ENCODE measurements around the gene PFKP.
"Not testable (repeated sequence)": the region's sequence is repeated elsewhere in the genome, so short reads cannot be mapped to it uniquely, and the experiment has no call there.

Gene PFKP

GRCh38 chr10:3162533-3162932 is 95.2 kb downstream of the PFKP start:
- in situ Hi-C loops (cut with HindIII; ENCODE audit: low pct_unique_long_range_greater_than_20kb, low sequenced_read_pairs) = no loop called here
- TF ChIP-seq JUND (IDR thresholded peaks at IDR 0.05; ENCODE audit: low read depth) = no peak
- DNase-seq (ENCODE audit: low read depth in 1 of 2, low spot score in 1 of 2) = no peak

GRCh38 chr10:3163879-3164278 is 96.5 kb downstream of the PFKP start:
- in situ Hi-C loops (cut with HindIII; ENCODE audit: low pct_unique_long_range_greater_than_20kb, low sequenced_read_pairs) = no loop called here
- TF ChIP-seq JUND (IDR thresholded peaks at IDR 0.05; ENCODE audit: low read depth) = no peak

GRCh38 chr10:3165196-3165595 is 97.8 kb downstream of the PFKP start:
- TF ChIP-seq JUND (IDR thresholded peaks at IDR 0.05; ENCODE audit: low read depth) = no peak
- DNase-seq (ENCODE audit: low read depth in 1 of 2, low spot score in 1 of 2) = no peak
- in situ Hi-C loops (cut with HindIII; ENCODE audit: low pct_unique_long_range_greater_than_20kb, low sequenced_read_pairs) = no loop called here

More at GRCh38 chr10:3163879-3164278, 96.5 kb downstream of the PFKP start:
- no peak for DNase-seq (ENCODE audit: low read depth in 1 of 2, low spot score in 1 of 2)

- TF ChIP-seq JUND (IDR thresholded peaks at IDR 0.05; ENCODE audit: low read depth) = no peak
- no peak for DNase-seq (ENCODE audit: low read depth in 1 of 2, low spot score in 1 of 2)
- in situ Hi-C loops (cut with HindIII; ENCODE audit: low pct_unique_long_range_greater_than_20kb, low sequenced_read_pairs) = no loop called here
Measured at GRCh38 chr10:3166496-3167290, 99.3 kb downstream of the PFKP start.

GRCh38 chr10:3167611-3168330 is 100.4 kb downstream of the PFKP start:
- no peak for DNase-seq (ENCODE audit: low read depth in 1 of 2, low spot score in 1 of 2)
- no peak for TF ChIP-seq JUND (IDR thresholded peaks at IDR 0.05; ENCODE audit: low read depth)
- in situ Hi-C loops (cut with HindIII; ENCODE audit: low pct_unique_long_range_greater_than_20kb, low sequenced_read_pairs) = no loop called here

- DNase-seq (ENCODE audit: low read depth in 1 of 2, low spot score in 1 of 2) = no peak
- TF ChIP-seq JUND (IDR thresholded peaks at IDR 0.05; ENCODE audit: low read depth) = no peak
- in situ Hi-C loops (cut with HindIII; ENCODE audit: low pct_unique_long_range_greater_than_20kb, low sequenced_read_pairs) = no loop called here
Measured at GRCh38 chr10:3169271-3169670, 101.9 kb downstream of the PFKP start.

- DNase-seq (ENCODE audit: low read depth in 1 of 2, low spot score in 1 of 2) = no peak
- in situ Hi-C loops (cut with HindIII; ENCODE audit: low pct_unique_long_range_greater_than_20kb, low sequenced_read_pairs) = no loop called here
- TF ChIP-seq JUND (IDR thresholded peaks at IDR 0.05; ENCODE audit: low read depth) = no peak
Measured at GRCh38 chr10:3169673-3170072, 102.3 kb downstream of the PFKP start.

GRCh38 chr10:3171488-3171887 is 104.1 kb downstream of the PFKP start:
- in situ Hi-C loops (cut with HindIII; ENCODE audit: low pct_unique_long_range_greater_than_20kb, low sequenced_read_pairs); DNase-seq (ENCODE audit: low read depth in 1 of 2, low spot score in 1 of 2): not testable (repeated sequence)

GRCh38 chr10:3172081-3172445 is 104.7 kb downstream of the PFKP start:
- peak in 1 of 2 experiments; percentile 45 for DNase-seq (ENCODE audit: low read depth in 1 of 2, low spot score in 1 of 2)
- in situ Hi-C loops (cut with HindIII; ENCODE audit: low pct_unique_long_range_greater_than_20kb, low sequenced_read_pairs) = no loop called here
- no peak for TF ChIP-seq JUND (IDR thresholded peaks at IDR 0.05; ENCODE audit: low read depth)

GRCh38 chr10:3172446-3173170 is 105.3 kb downstream of the PFKP start, which contains the start of gene PITRM1:
Gene PITRM1, minus strand, starts transcription at chr10:3172782. Its CDS starts 10 bp downstream, at chr10:3172772.
- in situ Hi-C loops (cut with HindIII; ENCODE audit: low pct_unique_long_range_greater_than_20kb, low sequenced_read_pairs) = no loop called here
- TF ChIP-seq JUND (IDR thresholded peaks at IDR 0.05; ENCODE audit: low read depth) = no peak
- peak; percentile 98 to 100 for DNase-seq (ENCODE audit: low read depth in 1 of 2, low spot score in 1 of 2)

- no peak for TF ChIP-seq JUND (IDR thresholded peaks at IDR 0.05; ENCODE audit: low read depth)
- peak; percentile 95 to 100 for DNase-seq (ENCODE audit: low read depth in 1 of 2, low spot score in 1 of 2)
- in situ Hi-C loops (cut with HindIII; ENCODE audit: low pct_unique_long_range_greater_than_20kb, low sequenced_read_pairs) = no loop called here
Measured at GRCh38 chr10:3173171-3173878, 106.0 kb downstream of the PFKP start.

GRCh38 chr10:3178042-3178441 is 110.7 kb downstream of the PFKP start:
- in situ Hi-C loops (cut with HindIII; ENCODE audit: low pct_unique_long_range_greater_than_20kb, low sequenced_read_pairs) = no loop called here
- TF ChIP-seq JUND (IDR thresholded peaks at IDR 0.05; ENCODE audit: low read depth) = no peak
- DNase-seq (ENCODE audit: low read depth in 1 of 2, low spot score in 1 of 2) = no peak

Data from T47D (cell line).